HG03159 (cell line): ENCODE data around the gene DBP.
"Not testable (repeated sequence)": the region's sequence is repeated elsewhere in the genome, so short reads cannot be mapped to it uniquely, and the experiment has no call there.

Experiments
- ATAC-seq: cut with Tn5 transposase; IDR thresholded peaks from one replicate; pipeline ENCODE4 v1.9.1; 2021; ENCODE audit warnings: mild to moderate bottlenecking, moderate library complexity; ENCODE audit not compliant: unreplicated experiment

Gene DBP

GRCh38 chr19:48668332-48668731 is 31.2 kb upstream of the DBP start:
- ATAC-seq, result no peak

DNA sequence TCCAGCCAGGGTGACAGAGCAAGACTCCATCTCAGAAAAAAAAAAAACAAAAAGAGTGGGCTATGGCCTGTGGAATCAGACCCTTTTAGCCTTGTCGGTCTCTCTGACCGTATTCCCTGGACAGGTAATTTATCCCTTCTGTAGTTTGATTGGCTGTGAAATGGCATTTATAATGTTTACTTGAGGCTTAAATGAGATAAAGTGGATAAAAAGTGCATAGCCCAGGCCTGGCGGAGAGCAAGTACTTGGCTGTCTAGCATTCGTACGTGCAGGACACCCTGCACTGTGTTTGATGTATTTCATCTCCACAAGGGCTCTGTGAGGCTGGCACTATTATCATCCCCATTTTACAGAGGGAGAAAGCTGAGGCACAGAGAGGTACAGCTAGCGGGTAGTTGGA is 28.6 kb upstream of the DBP start:
- no peak for ATAC-seq

DNA sequence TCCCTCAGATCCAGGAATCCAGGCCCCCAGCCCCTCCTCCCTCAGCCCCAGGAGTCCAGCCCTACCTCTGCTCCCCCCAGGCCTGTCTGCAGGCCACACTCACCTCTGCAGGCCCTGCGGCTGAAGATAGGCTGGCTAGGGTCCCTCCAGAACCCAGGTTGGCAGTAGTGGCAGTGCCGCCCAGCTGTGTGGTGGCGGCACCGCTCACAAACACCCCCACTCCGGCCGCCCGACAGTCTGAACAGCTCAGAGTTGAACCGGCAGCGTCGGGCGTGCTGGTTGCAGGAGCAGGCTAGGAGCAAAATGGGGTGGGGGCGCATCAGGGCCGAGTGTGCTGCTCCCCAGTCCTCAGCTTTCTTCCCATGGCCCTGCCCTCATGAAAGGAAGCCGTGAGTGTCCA is 27.3 kb upstream of the DBP start:
- ATAC-seq, result no peak

- ATAC-seq, result no peak
These were observed 26.5 kb upstream of the DBP start for GRCh38 chr19:48663667-48664066.

DNA sequence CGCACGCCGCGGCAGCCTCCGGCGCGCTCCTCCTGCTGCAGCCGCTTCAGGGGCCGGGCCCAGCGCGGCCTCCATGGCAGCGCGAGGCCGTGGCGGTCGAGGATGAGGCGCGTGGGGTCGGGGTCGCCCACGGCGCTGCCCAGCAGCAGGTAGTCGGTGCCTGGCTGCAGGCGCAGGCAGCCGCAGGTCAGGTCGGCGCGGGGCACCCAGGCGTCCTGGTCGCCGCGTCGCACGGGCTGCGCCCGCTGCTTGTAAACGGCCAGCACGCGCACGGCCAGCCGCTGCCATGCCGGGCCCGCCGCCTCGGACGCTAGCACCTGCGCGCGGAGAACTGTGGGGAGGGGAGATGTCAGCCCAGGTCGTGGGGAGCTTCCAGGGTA is 24.5 kb upstream of the DBP start:
- ATAC-seq, result no peak

- ATAC-seq, result peak; percentile 88
These were observed 23.9 kb upstream of the DBP start for GRCh38 chr19:48660852-48661710.

- ATAC-seq, result no peak
These were observed 22.6 kb upstream of the DBP start for GRCh38 chr19:48659768-48660167.

GRCh38 chr19:48658483-48658882 is 21.3 kb upstream of the DBP start:
- no peak for ATAC-seq

GRCh38 chr19:48657828-48658227 is 20.6 kb upstream of the DBP start:
- ATAC-seq, result not testable (repeated sequence)

- ATAC-seq, result no peak
These were observed 19.8 kb upstream of the DBP start for GRCh38 chr19:48656840-48657474.

GRCh38 chr19:48654299-48655059 is 17.3 kb upstream of the DBP start:
- no peak for ATAC-seq

GRCh38 chr19:48651683-48652048 is 14.5 kb upstream of the DBP start:
- no peak for ATAC-seq

DNA sequence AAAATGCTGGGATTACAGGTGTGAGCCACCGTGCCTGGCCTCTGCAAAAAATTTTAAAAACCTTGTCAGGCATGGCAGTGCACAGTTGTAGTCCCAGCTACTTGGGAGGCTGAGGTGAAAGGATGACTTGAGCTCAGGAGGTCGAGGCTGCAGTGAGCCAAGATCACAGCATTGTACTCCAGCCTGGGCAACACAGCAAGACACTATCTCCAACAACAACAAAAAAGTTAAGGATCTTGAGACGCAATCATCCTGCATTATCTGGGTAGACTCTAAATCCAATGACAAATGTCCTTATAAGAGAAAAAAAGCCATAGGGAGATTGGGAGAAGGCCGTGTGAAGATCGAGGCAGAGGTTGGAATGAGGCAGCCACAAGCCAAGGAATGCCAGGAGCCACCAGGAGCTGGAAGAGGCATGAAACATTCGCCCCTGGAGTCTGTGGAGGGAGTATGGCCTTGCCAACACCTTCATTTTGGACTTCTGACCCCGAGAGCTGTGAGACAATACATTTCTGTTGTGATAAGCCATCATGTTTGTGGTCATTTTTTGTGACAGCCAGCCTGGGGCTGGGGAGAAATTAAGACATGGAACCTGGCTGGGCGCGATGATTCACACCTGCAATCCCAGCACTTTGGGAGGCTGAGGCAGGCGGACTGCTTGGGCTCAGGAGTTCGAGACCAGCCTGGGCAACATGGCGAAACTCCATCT is 13.9 kb upstream of the DBP start:
- ATAC-seq, result no peak

DNA sequence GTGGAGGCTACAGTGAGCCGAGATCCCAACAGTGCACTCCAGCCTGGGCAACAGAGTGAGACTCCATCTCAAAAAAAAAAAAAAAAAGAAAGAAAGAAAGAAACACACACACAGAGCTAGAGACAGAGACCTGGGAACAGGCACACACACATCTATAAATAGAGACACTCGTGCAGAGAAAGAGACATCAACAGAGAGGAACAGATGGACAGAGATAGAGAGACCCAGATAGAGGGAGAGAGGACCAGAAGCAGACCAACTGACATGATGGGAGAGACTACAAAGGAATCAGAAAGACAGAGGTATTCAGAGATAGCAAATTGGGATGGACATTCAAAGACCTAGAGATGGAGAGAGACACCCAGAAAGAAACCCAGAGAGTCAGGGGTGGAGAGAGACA is 11.0 kb upstream of the DBP start:
- ATAC-seq, result no peak

DNA sequence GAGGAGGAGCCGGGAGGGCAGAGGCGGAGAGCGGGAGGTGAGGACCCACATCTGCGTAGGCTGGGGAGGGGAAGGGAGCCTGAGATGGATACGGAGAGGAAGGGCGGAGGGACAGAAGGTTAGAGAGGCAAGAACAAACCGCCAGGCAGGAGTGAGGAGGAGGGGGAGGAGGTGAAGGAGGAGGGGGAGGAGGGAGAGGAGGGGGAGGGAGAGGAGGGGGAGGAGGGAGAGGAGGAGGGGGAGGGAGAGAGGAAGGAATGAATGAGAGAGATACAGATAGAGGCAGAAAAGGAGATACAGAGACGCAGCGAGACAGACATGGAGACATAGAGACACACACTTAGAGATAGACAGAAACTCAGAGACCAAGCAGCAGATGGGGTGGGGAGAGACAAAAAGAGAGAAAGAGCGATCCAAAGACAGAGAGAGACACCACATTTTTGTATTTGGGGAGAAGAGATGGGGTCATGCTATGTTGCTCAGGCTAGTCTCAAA is 9.6 kb upstream of the DBP start:
- no peak for ATAC-seq

GRCh38 chr19:48646001-48646721 is 9.0 kb upstream of the DBP start, which contains the start of gene CA11:
Gene CA11 (minus strand): TSS chr19:48646187. CDS start chr19:48645632, 555 bp downstream.
- peak; percentile 61 for ATAC-seq

DNA sequence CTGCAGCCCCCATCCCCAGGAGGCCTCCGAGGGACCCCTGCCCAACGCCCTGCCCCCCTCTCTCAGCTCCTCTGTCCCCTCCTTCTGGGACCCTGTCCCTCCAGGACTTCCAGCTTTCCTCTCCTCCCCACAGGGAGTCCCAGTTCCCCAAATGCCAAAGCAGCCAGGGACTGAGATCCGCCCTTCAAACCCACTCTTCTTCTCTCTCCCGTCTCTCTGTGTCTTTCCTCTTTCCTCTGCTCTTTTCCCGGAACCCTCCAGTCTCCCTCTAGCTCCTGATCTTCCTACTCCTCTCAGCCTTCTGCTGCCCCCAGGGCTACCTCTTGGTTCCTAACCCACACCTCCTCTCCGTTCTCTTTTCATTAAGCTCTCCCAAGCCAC is 8.4 kb upstream of the DBP start:
- ATAC-seq, result no peak

GRCh38 chr19:48644839-48645619 is 7.8 kb upstream of the DBP start:
- ATAC-seq, result peak; percentile 52

GRCh38 chr19:48644355-48644754 is 7.2 kb upstream of the DBP start:
- ATAC-seq, result no peak

GRCh38 chr19:48642862-48643261 is 5.7 kb upstream of the DBP start:
- no peak for ATAC-seq
